ENCODE measurements around the gene NUBPL.

DNA sequence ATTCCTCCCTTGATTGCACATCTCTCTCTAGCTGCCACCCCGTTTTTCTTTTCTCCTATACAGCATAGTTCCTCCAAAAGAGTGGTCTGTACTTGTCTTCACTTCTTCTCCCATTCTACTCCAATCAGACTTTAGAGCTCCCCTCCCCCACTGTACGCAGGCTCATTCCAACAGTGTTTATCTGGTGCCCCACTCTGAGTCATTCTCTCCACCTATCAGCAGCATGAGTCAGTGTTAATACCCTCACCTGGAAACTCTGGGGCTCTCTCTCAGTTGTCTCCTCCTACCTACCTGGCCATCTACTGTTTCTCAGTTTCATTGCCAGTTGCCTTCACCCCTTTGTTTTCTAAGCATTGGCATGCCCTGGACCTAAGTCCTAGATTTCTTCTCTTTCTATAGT, 340.8 kb downstream of the NUBPL start:
- TF ChIP-seq CTCF (IDR thresholded peaks at IDR 0.05; ENCODE audit: low read length) (no peak), EZH2 (optimal IDR thresholded peaks at IDR 0.05; ENCODE audit: low read depth, low read length) (no peak)

Data from MM.1S (cell line).